ENCODE data around the gene CHKB. TPM values are rescaled to one million over a fixed set of nuclear protein-coding genes. Genes with fewer than 3 reads are reported as not detected.

Gene CHKB
- polyA plus RNA-seq, 1 donor (not counting 4 experiments of a cell fraction or from before 2014, with no cell fraction given) = 49.0 TPM

DNA sequence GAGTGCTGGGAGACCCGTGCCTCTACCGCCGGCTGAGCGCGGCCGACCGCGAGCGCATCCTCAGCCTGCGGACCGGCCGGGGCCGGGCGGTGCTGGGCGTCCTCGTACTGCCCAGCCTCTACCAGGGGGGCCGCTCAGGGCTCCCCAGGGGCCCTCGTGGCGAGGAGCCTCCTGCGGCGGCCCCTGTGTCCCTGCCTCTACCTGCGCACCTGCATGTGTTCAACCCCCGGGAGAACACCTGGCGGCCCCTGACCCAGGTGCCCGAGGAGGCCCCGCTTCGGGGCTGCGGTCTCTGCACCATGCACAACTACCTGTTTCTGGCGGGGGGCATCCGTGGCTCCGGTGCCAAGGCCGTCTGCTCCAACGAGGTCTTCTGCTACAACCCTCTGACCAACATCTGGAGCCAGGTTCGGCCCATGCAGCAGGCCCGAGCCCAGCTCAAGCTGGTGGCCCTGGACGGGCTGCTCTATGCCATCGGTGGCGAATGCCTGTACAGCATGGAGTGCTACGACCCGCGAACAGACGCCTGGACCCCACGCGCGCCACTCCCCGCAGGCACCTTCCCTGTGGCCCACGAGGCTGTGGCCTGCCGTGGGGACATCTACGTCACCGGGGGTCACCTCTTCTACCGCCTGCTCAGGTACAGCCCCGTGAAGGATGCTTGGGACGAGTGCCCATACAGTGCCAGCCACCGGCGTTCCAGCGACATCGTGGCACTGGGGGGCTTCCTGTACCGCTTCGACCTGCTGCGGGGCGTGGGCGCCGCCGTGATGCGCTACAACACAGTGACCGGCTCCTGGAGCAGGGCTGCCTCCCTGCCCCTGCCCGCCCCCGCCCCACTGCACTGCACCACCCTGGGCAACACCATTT is 33.5 kb downstream of the CHKB start:
- Histone ChIP-seq H3K36me3 (ENCODE audit: control insufficient read depth in 2 of 2, extremely low read depth in 1 of 2, insufficient read depth in 2 of 2, low read length in 2 of 2) (no peaks in the 10 kb centered on the region), H3K4me2 (ENCODE audit: control insufficient read depth, extremely low read depth, insufficient read depth, low read depth, low read length) (no peak overlapping the region), H3K27me3 (ENCODE audit: control insufficient read depth, extremely low read depth, insufficient read depth, low read length) (peaks cover 13% of the 10 kb centered on the region), H2AFZ (ENCODE audit: control insufficient read depth, low read length) (no peak overlapping the region), H3K9me3 (ENCODE audit: control insufficient read depth, low read depth, low read length) (no peaks in the 10 kb centered on the region), H3K79me2 (ENCODE audit: control insufficient read depth, insufficient read depth, low read length) (no peaks in the 10 kb centered on the region), H3K9ac (ENCODE audit: control insufficient read depth, extremely low read depth, insufficient read depth, low read length) (no peak overlapping the region), H4K20me1 (ENCODE audit: control insufficient read depth, extremely low read depth, insufficient read depth, low read length) (no peaks in the 10 kb centered on the region), H3K27ac (ENCODE audit: control insufficient read depth, insufficient read depth, low read length) (no peak overlapping the region), H3K4me1 (ENCODE audit: control insufficient read depth, extremely low read depth, insufficient read depth, low read length) (peaks cover 11% of the 10 kb centered on the region), H3K4me3 (ENCODE audit: control insufficient read depth in 2 of 3, extremely low read depth in 1 of 3, insufficient read depth in 2 of 3, low read depth in 1 of 3, low read length in 3 of 3) (no peak overlapping the region), H3K9me1 (ENCODE audit: control insufficient read depth, extremely low read depth, insufficient read depth, low read length) (no peaks in the 10 kb centered on the region)
- TF ChIP-seq, protein P1, sequence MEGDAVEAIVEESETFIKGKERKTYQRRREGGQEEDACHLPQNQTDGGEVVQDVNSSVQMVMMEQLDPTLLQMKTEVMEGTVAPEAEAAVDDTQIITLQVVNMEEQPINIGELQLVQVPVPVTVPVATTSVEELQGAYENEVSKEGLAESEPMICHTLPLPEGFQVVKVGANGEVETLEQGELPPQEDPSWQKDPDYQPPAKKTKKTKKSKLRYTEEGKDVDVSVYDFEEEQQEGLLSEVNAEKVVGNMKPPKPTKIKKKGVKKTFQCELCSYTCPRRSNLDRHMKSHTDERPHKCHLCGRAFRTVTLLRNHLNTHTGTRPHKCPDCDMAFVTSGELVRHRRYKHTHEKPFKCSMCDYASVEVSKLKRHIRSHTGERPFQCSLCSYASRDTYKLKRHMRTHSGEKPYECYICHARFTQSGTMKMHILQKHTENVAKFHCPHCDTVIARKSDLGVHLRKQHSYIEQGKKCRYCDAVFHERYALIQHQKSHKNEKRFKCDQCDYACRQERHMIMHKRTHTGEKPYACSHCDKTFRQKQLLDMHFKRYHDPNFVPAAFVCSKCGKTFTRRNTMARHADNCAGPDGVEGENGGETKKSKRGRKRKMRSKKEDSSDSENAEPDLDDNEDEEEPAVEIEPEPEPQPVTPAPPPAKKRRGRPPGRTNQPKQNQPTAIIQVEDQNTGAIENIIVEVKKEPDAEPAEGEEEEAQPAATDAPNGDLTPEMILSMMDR (optimal IDR thresholded peaks at IDR 0.05 in 1 of 3, IDR thresholded peaks at IDR 0.05 in 1 of 3, conservative IDR thresholded peaks at IDR 0.05 in 1 of 3; ENCODE audit: extremely low read depth in 1 of 3, insufficient read depth in 2 of 3, low read length in 3 of 3) = no peak
- dilution Hi-C loops (cut with MboI; ENCODE audit: extremely low pct_ligation_motif_present, low sequenced_read_pairs) = no loop called here
- FAIRE-seq (no peak), DNase-seq (ENCODE audit: low read depth, low spot score) (no peak)

DNA sequence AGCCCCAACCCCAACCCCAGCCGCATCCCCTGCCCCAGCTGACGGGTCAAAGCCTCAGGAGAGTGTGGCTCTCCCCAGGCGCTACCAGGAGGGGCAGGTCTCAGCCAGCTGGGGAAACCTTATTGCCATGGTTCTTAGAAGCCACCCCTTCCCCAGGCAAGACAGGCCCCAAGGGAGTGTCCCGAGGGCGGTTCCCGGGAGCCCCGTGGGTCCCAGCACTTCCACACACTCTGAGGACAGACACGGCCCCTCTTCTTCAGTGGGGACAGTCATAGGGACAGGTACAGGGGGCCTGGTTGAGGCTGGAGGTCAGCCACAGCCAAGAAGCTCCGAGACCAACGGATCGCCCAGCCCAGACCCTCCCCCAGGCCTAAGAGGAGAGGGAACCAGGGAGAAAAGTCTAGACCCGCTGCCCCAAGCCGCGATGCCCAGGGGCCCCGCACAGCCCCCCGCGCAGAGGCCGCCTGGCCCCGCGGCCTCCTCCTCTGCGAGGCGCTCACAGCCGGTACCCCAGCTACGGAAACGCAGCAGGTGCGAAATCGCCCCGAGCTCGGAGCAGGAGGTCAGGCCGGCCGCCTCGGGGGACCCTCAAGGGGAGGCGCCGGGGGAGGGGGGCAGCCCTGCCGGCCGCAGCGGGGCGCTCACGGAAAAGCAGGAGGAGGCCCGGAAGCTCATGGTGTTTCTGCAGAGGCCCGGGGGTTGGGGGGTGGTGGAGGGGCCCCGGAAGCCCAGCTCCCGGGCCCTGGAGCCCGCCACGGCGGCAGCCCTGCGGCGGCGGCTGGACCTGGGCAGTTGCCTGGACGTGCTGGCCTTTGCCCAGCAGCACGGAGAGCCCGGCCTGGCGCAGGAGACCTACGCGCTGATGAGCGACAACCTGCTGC is 34.4 kb downstream of the CHKB start:
- peaks cover 13% of the 10 kb centered on the region for H3K4me1 ChIP-seq (ENCODE audit: control insufficient read depth, extremely low read depth, insufficient read depth, low read length)
- no peak overlapping the region for H3K9ac ChIP-seq (ENCODE audit: control insufficient read depth, extremely low read depth, insufficient read depth, low read length)
- no peaks in the 10 kb centered on the region for H4K20me1 ChIP-seq (ENCODE audit: control insufficient read depth, extremely low read depth, insufficient read depth, low read length)
- no peak overlapping the region for H3K4me3 ChIP-seq (ENCODE audit: control insufficient read depth in 2 of 3, extremely low read depth in 1 of 3, insufficient read depth in 2 of 3, low read depth in 1 of 3, low read length in 3 of 3)
- DNase-seq (ENCODE audit: low read depth, low spot score) (no peak), FAIRE-seq (no peak)
- H2AFZ ChIP-seq (ENCODE audit: control insufficient read depth, low read length) = no peak overlapping the region
- H3K27me3 ChIP-seq (ENCODE audit: control insufficient read depth, extremely low read depth, insufficient read depth, low read length) = peaks cover 13% of the 10 kb centered on the region
- H3K4me2 ChIP-seq (ENCODE audit: control insufficient read depth, extremely low read depth, insufficient read depth, low read depth, low read length) = no peak overlapping the region
- no peaks in the 10 kb centered on the region for H3K9me1 ChIP-seq (ENCODE audit: control insufficient read depth, extremely low read depth, insufficient read depth, low read length)
- dilution Hi-C loops (cut with MboI; ENCODE audit: extremely low pct_ligation_motif_present, low sequenced_read_pairs) = no loop called here
- no peaks in the 10 kb centered on the region for H3K36me3 ChIP-seq (ENCODE audit: control insufficient read depth in 2 of 2, extremely low read depth in 1 of 2, insufficient read depth in 2 of 2, low read length in 2 of 2)
- TF ChIP-seq EZH2 (IDR thresholded peaks at IDR 0.05; ENCODE audit: low read length) = no peak
- TF ChIP-seq, protein P1 (optimal IDR thresholded peaks at IDR 0.05 in 1 of 3, IDR thresholded peaks at IDR 0.05 in 1 of 3, conservative IDR thresholded peaks at IDR 0.05 in 1 of 3; ENCODE audit: extremely low read depth in 1 of 3, insufficient read depth in 2 of 3, low read length in 3 of 3) = no peak
- H3K27ac ChIP-seq (ENCODE audit: control insufficient read depth, insufficient read depth, low read length) = no peak overlapping the region
- no peaks in the 10 kb centered on the region for H3K9me3 ChIP-seq (ENCODE audit: control insufficient read depth, low read depth, low read length)
- no peaks in the 10 kb centered on the region for H3K79me2 ChIP-seq (ENCODE audit: control insufficient read depth, insufficient read depth, low read length)
